ENCODE results near the gene PRMT6. TPM values are rescaled to one million over a fixed set of nuclear protein-coding genes. Genes with fewer than 3 reads are reported as not detected.
"Not testable (repeated sequence)": the region's sequence is repeated elsewhere in the genome, so short reads cannot be mapped to it uniquely, and the experiment has no call there.

Gene PRMT6
- total RNA-seq, 1 donor from 2014 or later = 4.5 TPM

DNA sequence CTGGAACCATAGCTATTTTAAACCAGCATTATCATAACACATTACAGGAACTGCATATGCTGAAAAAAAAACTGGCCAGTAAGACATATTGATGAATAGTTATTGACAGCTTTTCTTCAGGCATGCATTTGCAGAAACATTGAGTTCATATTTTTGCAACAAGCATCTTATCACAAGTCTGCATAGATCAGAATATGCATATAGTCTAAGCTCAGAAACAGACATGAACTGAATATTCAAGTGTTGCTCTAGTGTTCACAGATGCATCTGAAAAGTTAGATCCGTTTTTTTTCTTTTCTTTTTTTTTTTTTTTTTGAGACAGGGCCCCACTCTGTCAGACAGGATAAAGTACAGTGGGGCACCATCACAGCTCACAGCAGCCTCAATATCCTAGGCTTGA is 22.8 kb downstream of the PRMT6 start:
- DNase-seq (ENCODE audit: missing footprints) (no peak), ATAC-seq (no peak)
- intact Hi-C loops (cut with DNase I) = no loop called here

DNA sequence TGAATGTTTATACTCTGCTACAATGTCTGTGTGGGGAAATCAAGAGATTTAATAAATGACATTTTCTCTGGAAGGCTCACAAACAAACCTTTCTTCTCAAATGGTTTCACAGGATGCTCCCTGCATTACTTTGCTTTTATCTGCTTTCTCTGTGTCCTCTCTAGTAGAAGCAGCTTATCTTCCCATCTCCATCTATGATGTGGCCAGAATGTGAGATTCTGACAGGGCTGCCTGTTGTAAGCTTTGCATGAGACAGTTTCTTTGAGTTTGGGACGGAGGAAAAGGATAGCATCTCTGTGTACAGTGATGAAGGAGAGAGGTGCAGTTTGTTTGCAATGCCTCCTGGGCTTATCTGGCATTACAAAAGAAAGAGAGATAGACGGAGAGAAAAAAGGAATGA is 24.6 kb downstream of the PRMT6 start:
- ATAC-seq (no peak), DNase-seq (ENCODE audit: missing footprints) (no peak)
- intact Hi-C loops (cut with DNase I) = no loop called here

DNA sequence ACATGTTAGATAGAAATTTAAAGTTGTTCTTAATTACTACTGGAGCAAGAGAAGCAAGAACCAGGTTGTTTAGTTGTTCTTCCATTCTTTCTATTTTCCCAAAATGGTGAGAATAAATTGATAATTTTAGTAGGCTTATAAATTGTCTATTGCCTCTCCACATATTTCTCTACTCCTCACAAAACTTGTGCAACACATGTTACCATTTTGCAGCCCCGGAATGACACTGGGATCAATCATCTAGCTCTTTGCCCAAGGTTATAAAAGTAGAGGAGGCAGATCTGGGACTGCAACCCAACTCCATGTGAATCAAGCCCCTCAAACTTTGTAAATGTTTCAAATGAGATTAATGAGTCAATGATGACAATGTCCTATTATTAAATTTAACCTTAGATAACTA is 34.9 kb downstream of the PRMT6 start:
- no peak for ATAC-seq
- DNase-seq (ENCODE audit: missing footprints) = no peak
- intact Hi-C loops (cut with DNase I) = no loop called here

DNA sequence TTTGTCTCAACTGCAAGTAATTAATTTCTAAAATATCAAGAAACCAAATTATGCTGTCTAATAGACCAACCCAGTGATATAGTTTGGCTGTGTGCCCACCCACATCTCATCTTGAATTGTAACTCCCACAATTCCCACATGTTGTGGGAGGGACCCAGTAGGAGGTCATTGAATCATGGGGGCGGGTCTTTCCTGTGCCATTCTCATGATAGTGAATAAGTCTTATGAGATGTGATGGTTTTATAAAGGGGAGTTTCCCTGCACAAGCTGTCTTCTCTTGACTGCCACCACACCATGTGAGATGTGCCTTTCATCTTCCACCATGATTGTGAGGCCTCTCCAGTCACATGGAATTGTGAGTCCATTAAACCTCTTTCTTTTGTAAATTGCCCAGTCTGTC is 36.9 kb downstream of the PRMT6 start:
- ATAC-seq; intact Hi-C loops (cut with DNase I); DNase-seq (ENCODE audit: missing footprints): not testable (repeated sequence)

DNA sequence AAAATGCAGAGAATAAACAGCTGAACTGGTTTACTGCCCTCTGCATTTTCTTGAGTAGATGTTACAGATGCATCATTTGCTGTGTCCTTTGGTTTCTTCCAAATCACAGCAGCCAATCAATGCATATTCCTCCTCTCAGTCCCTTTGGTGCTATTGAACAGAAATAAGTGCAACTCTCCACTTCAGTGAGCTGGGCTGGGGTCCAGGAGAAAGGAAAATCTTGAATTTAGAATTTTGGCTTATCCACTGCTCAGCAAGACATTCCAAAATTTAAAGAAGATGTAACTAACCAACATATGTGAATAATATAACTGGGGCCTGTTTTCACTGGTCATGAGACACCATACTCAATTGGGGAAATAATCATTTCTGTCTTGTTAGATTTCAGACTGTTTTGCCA is 39.2 kb downstream of the PRMT6 start:
- intact Hi-C loops (cut with DNase I) = no loop called here
- DNase-seq (ENCODE audit: missing footprints) (no peak), ATAC-seq (no peak)

DNA sequence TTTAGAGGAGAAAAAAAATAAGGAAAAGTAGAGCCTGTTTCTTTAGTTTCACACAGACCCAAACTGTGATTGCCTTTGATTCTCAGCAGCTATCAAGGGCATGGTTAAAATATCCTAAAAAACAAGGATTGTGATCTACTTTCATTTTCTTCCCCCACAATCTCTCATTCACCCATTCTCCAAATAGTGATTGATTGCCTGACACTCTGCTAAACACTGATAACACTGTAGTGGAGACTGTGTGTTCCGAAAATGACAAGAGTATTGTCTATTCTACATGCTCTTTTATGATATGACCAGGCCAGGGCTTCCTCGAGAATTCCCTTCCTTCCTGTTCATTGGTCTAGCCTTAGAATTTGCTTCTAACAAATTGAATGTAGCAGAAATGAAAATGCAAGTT is 40.2 kb downstream of the PRMT6 start:
- ATAC-seq (no peak), DNase-seq (ENCODE audit: missing footprints) (no peak)
- intact Hi-C loops (cut with DNase I) = no loop called here

DNA sequence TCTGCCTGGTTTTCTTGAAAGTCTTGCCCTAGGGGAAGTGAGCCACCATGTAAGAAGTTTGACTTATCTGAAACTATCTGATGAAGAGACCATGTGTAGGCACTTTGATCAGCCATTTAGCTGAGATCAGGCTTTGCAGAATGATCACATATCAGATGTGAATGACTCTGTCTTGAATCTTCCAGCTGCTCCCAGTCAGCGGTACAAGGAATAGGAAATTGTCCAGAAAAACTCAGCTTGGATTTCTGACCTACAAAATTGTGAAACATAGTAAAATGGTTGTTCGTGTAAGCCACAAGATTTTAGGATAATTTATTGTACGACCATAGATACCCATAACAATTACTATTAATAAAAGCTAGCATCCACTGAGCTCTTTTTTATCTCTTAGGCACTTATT is 42.5 kb downstream of the PRMT6 start:
- intact Hi-C loops (cut with DNase I) = no loop called here
- ATAC-seq (no peak), DNase-seq (ENCODE audit: missing footprints) (no peak)

DNA sequence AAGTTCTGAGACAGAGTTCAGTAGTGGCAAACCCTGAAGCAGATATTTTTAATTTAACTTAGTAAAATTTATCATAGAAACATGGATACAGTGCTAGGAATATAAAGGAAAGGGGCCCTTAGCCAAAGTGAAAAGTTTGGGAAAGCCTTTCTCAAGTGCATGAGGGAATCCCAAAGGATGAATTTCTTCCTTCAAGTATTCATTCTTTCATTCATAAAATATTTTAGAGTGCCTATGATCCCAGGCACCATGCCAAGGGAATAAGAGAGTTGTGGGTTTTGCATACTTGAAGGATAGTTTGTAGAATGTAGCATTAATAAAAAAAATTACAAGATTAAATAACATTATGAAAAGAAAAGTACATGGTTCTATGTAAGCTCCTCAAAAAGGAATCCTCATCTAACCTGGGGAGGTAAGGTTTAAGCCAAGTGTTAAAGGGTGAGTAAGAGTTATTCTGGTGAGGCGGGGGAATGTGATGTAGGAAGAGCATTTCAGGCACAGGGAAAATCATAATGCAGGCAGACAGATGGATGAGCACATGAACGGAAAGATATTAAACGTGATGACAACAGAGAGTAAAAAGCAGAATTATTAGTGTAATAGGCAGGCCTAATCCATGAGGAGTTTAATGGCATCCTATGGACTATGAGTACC is 44.0 kb downstream of the PRMT6 start:
- DNase-seq (ENCODE audit: missing footprints) (no peak), ATAC-seq (no peak)
- intact Hi-C loops (cut with DNase I) = no loop called here

DNA sequence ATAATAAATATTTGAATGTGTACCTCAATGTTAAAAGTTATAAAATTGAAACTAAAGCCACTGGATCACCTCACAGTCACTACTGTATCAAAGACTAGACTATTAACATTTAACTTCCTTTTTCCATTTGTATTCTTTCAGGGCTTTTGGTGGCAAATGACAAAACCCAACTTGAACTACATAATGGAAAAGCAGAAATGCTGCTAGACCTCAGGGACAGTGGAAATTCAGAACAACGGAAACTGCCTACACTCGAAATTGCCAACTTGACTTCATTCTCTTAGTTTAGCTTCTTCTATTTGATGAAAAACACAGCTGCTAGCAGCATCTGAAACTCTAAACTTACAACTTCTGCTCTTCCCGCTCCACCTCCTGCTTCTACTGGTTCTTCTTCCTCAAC is 49.4 kb downstream of the PRMT6 start:
- DNase-seq (ENCODE audit: missing footprints) (no peak), ATAC-seq (no peak)
- intact Hi-C loops (cut with DNase I) = no loop called here

Other genes with a start within 250 kb of the PRMT6 start
- gene NTNG1, start 84.4 kb downstream of the PRMT6 start, total RNA-seq = 0.38 TPM